Keratinocyte (primary cell): ENCODE data around the gene TMCO4.

Experiments used
- EZH2 ChIP-seq: IDR thresholded peaks from one replicate; pipeline ENCODE4 v1.6.1; 2012; ENCODE audit warnings: inconsistent platforms, mild to moderate bottlenecking, low read length, moderate library complexity
- TF ChIP-seq, protein P1 (sequence below), 3 experiments: IDR thresholded peaks in 1 of 3; conservative IDR thresholded peaks in 1 of 3; optimal IDR thresholded peaks in 1 of 3; 2 replicates in 2 of 3; 3 replicates in 1 of 3; pipeline versions ENCODE3 to v1.5.1; 2011; ENCODE audit warnings: low read length in 3 of 3, mild to moderate bottlenecking in 3 of 3, moderate library complexity in 2 of 3, control low read depth in 1 of 3, inconsistent platforms in 1 of 3; ENCODE audit not compliant: insufficient read depth in 2 of 3; ENCODE audit errors: extremely low read depth in 1 of 3

- TF ChIP-seq, protein P1, sequence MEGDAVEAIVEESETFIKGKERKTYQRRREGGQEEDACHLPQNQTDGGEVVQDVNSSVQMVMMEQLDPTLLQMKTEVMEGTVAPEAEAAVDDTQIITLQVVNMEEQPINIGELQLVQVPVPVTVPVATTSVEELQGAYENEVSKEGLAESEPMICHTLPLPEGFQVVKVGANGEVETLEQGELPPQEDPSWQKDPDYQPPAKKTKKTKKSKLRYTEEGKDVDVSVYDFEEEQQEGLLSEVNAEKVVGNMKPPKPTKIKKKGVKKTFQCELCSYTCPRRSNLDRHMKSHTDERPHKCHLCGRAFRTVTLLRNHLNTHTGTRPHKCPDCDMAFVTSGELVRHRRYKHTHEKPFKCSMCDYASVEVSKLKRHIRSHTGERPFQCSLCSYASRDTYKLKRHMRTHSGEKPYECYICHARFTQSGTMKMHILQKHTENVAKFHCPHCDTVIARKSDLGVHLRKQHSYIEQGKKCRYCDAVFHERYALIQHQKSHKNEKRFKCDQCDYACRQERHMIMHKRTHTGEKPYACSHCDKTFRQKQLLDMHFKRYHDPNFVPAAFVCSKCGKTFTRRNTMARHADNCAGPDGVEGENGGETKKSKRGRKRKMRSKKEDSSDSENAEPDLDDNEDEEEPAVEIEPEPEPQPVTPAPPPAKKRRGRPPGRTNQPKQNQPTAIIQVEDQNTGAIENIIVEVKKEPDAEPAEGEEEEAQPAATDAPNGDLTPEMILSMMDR (optimal IDR thresholded peaks at IDR 0.05 in 1 of 3, IDR thresholded peaks at IDR 0.05 in 1 of 3, conservative IDR thresholded peaks at IDR 0.05 in 1 of 3; ENCODE audit: extremely low read depth in 1 of 3, insufficient read depth in 2 of 3, low read length in 3 of 3) = no peak
- no peak for TF ChIP-seq EZH2
Observed at GRCh38 chr1:19728413-19729145, 71.1 kb downstream of the TMCO4 start.
